AG04450 (cell line): ENCODE results near the gene ECHS1. TPM values are rescaled to one million over a fixed set of nuclear protein-coding genes. Genes with fewer than 3 reads are reported as not detected.

Experiments
- CTCF ChIA-PET: fragments of 300-600, 350-600 bp; formaldehyde crosslinking; extraction: SDS; loops from one replicate; lab custom pipeline; 2022; ENCODE audit warnings: antibody characterized with exemption, inconsistent platforms; lab: Charles Lee
- POLR2A ChIA-PET: fragments of 350-600 bp; formaldehyde crosslinking; extraction: SDS; loops from one replicate; lab custom pipeline; 2021; ENCODE audit warnings: antibody characterized with exemption, inconsistent platforms; lab: Yijun Ruan, JAX
- DNase-seq: peaks from one replicate; pipeline ENCODE4 v3.0.0-alpha.2; 2011; ENCODE audit warnings: low read depth, low spot score
- H3K27ac ChIP-seq: one replicate; pipeline ENCODE4 v1.5.1; 2012; ENCODE audit warnings: low read depth, low read length, control low read depth
- H3K27me3 ChIP-seq: one replicate; pipeline ENCODE4 v1.6.0; 2012; ENCODE audit warnings: low read length; ENCODE audit not compliant: control insufficient read depth, insufficient read depth
- H3K4me3 ChIP-seq: 2 replicates; pipeline ENCODE4 v1.5.1; 2011; ENCODE audit warnings: mild to moderate bottlenecking, low read depth, low read length, control low read depth
- H3K9me3 ChIP-seq: 2 replicates; pipeline ENCODE4 v1.5.1; 2012; ENCODE audit warnings: low read length; ENCODE audit not compliant: control insufficient read depth, insufficient read depth
- polyA plus RNA-seq: library from polyadenylated mRNA; depleted of rRNA; stranded (reverse); fragments of >200 nt; gene quantifications from 2 replicates; pipeline ENCODE4 v1.2.3, GENCODE V29; 2011
- TF ChIP-seq, protein P1 (sequence below): IDR thresholded peaks from 2 replicates; pipeline ENCODE4 v1.5.1; 2011; ENCODE audit warnings: low read depth, low read length, control low read depth, inconsistent platforms

Gene ECHS1
- polyA plus RNA-seq, 1 experiment = 56.6 TPM

DNA sequence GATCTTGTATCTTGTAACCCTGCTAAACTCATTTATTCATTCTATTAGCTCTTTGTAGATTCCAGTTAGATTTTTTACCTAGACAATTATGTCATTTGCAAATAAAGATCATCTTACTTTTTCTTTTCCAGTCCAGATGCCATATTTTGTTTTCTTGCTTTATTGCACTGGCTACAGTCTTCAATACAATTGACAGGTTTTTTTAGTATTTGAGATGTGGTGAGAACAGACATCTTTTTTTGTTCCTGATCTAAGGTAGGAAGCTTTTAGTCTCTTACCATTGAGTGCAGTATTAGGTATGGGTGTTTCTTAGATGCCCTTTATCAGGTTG is 39.2 kb upstream of the ECHS1 start:
- CTCF ChIA-PET = interaction anchor here (0.7 kb wide), 1 partner anchor 83 kb away, joined by 3 read pairs; no protein-coding TSS in a partner anchor
- POLR2A ChIA-PET = no interaction called here

DNA sequence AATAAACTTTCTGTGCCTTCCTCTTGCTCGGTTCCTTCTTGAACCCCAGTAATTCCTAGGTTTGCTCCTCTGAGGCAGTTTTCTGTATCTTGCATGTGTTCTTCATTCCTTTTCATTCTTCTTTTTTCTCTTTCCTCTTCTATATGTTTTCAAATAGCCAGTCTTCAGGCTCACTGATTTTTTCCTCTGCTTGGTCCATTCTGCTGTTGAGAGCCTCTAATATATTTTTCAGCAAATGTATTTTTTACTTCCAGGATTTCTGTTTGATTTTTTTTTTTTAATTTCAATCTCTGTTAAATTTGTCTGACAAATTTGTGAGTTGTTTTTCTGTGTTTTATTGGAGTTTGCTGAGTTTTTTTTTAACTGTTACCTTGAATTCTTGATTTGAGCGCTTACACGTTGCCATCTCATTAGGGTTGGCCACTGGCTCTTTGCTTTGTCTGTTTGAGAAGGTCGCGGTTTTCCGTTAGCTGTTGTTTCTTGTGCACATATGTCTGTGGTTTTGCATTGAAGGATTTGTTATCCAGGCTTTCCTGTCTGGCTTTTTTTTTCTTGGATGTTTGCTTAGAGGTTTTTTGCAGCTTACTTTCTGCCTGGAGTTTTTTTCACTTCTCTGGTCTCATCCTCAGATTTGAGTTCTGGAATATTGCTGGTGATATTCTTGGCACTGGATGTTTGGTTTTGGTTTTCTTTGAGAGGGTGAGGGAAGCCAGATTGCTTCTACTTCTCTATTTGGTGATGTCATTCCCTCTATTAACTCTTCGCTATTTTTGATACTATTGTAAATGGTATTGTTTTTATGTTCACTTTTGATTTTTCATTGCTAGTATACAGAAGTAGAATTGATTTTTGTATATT is 38.6 kb upstream of the ECHS1 start:
- POLR2A ChIA-PET = no interaction called here
- Histone ChIP-seq H3K27ac (no peak overlapping the region), H3K9me3 (peaks cover 12% of the 10 kb centered on the region), H3K4me3 (no peak overlapping the region), H3K27me3 (no peaks in the 10 kb centered on the region)
- no peak for DNase-seq
- CTCF ChIA-PET = interaction anchor here (0.7 to 1.2 kb wide), 2 partner anchors 82 kb away, joined by 3 to 5 read pairs; no protein-coding TSS in a partner anchor
- TF ChIP-seq, protein P1, sequence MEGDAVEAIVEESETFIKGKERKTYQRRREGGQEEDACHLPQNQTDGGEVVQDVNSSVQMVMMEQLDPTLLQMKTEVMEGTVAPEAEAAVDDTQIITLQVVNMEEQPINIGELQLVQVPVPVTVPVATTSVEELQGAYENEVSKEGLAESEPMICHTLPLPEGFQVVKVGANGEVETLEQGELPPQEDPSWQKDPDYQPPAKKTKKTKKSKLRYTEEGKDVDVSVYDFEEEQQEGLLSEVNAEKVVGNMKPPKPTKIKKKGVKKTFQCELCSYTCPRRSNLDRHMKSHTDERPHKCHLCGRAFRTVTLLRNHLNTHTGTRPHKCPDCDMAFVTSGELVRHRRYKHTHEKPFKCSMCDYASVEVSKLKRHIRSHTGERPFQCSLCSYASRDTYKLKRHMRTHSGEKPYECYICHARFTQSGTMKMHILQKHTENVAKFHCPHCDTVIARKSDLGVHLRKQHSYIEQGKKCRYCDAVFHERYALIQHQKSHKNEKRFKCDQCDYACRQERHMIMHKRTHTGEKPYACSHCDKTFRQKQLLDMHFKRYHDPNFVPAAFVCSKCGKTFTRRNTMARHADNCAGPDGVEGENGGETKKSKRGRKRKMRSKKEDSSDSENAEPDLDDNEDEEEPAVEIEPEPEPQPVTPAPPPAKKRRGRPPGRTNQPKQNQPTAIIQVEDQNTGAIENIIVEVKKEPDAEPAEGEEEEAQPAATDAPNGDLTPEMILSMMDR = no peak

More for the DNA sequence above, 39.2 kb upstream of the ECHS1 start:
- TF ChIP-seq, protein P1 = no peak
- H3K9me3 ChIP-seq = peaks cover 12% of the 10 kb centered on the region
- no peak overlapping the region for H3K27ac ChIP-seq
- DNase-seq = no peak
- no peak overlapping the region for H3K4me3 ChIP-seq
- no peaks in the 10 kb centered on the region for H3K27me3 ChIP-seq

DNA sequence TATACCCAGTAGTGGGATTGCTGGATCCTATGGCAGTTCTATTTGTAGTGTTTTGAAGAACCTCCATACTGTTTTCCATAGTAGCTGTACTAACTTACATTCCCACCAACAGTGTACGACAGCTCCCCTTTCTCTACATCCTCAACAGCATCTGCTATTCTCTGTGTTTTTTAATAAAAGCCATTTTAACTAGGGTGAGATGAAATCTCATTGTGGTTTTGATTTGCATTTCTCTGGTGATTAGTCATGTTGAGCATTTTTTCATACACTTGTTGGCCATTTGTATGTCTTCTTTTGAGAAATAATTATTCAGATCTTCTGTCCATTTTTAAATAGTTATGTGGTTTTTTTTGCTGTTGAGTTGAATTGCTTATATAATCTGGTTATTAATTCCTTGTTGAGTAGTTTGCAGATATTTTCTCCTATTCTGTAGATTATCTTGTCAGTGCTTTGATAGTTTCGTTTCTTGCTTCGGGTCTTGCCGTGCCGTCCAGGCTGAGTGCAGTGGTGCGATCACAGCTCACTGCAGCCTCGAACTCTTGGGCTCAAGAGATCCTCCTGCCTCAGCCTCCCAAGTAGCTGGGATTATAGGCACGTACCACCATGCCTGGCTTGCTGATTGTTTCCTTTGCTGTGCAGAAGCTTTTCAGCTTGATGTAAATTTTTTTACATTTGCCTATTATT is 32.8 kb upstream of the ECHS1 start:
- no peak overlapping the region for H3K4me3 ChIP-seq
- no peak for DNase-seq
- TF ChIP-seq, protein P1 = no peak
- no peaks in the 10 kb centered on the region for H3K27me3 ChIP-seq
- POLR2A ChIA-PET = no interaction called here
- H3K9me3 ChIP-seq = peaks cover 5% of the 10 kb centered on the region
- CTCF ChIA-PET = interaction anchor here (0.7 kb wide), 1 partner anchor 77 kb away, joined by 3 read pairs; no protein-coding TSS in a partner anchor
- no peak overlapping the region for H3K27ac ChIP-seq

DNA sequence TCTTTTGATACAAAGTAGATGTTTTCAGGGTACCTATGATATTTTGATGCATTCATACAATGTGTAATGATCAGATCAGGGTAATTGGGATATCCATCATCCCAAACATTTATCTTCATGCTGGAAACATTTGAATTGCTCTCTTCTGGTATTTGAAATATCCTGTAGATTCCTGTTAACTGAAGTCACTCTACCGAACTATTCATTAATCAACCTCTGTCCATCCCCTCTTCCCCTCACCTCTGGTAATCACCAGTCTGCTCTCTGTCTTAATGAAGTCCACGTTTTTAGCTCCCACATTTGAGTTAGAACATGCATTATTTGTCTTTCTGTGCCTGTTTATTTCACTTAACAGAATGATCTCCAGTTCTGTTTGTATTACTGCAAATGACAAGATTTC is 32.1 kb upstream of the ECHS1 start:
- CTCF ChIA-PET = interaction anchor here (0.7 kb wide), 1 partner anchor 76 kb away, joined by 3 read pairs; no protein-coding TSS in a partner anchor
- no peak overlapping the region for H3K27ac ChIP-seq

More for the DNA sequence above, 32.1 kb upstream of the ECHS1 start:
- no peak overlapping the region for H3K4me3 ChIP-seq
- POLR2A ChIA-PET = no interaction called here
- TF ChIP-seq, protein P1 = no peak
- no peak for DNase-seq
- H3K9me3 ChIP-seq = peaks cover 3% of the 10 kb centered on the region
- H3K27me3 ChIP-seq = no peaks in the 10 kb centered on the region
